HepG2 (cell line): Measurements from ENCODE around the gene TNXB. TPM values are rescaled to one million over a fixed set of nuclear protein-coding genes. Genes with fewer than 3 reads are reported as not detected.
A peak's percentile ranks its signal among the peaks of the same experiment; 100 is the strongest.

Experiments used
- ATF3 ChIP-seq: sonication (generic); formaldehyde crosslinking; IDR thresholded peaks from 2 replicates; pipeline ENCODE4 v1.4.0; 2020; ENCODE audit warnings: missing genetic modification reagents
- DMTF1 ChIP-seq: sonication (generic); formaldehyde crosslinking; IDR thresholded peaks from 2 replicates; pipeline ENCODE4 v1.4.0; 2020; ENCODE audit warnings: mild to moderate bottlenecking, missing genetic modification reagents
- EEA1 ChIP-seq: sonication (generic); formaldehyde crosslinking; IDR thresholded peaks from 2 replicates; pipeline ENCODE4 v1.5.1; 2020; ENCODE audit warnings: mild to moderate bottlenecking, missing genetic modification reagents, borderline replicate concordance
- ELF1 ChIP-seq: sonication (generic); formaldehyde crosslinking; IDR thresholded peaks from 2 replicates; pipeline ENCODE4 v1.4.0; 2020; ENCODE audit warnings: missing genetic modification reagents
- KLF6 ChIP-seq: IDR thresholded peaks from 2 replicates; pipeline ENCODE4 v1.8.0; 2016; ENCODE audit warnings: missing biosample characterization, missing genetic modification reagents
- MYC ChIP-seq: sonication (generic); formaldehyde crosslinking; IDR thresholded peaks from 2 replicates; pipeline ENCODE4 v1.9.0; 2021; ENCODE audit warnings: missing genetic modification reagents, borderline replicate concordance
- RELA ChIP-seq: sonication (generic); formaldehyde crosslinking; IDR thresholded peaks from 2 replicates; pipeline ENCODE4 v1.4.0; 2020; ENCODE audit warnings: missing genetic modification reagents
- RNF2 ChIP-seq: fragments of 450-650 bp; conservative IDR thresholded peaks from 2 replicates; pipeline ENCODE4 v1.6.1; 2016; ENCODE audit warnings: low read depth
- TEAD3 ChIP-seq: optimal IDR thresholded peaks from 2 replicates; pipeline ENCODE3; 2016; ENCODE audit warnings: borderline replicate concordance
- ZBTB8A ChIP-seq: sonication (generic); formaldehyde crosslinking; IDR thresholded peaks from 2 replicates; pipeline ENCODE4 v1.4.0; 2020; ENCODE audit warnings: mild to moderate bottlenecking, low read depth, missing genetic modification reagents, borderline replicate concordance
- ZNF547 ChIP-seq: sonication (generic); formaldehyde crosslinking; IDR thresholded peaks from 2 replicates; pipeline ENCODE4 v1.5.1; 2020; ENCODE audit warnings: mild to moderate bottlenecking, missing genetic modification reagents
- ZNF552 ChIP-seq: sonication (generic); formaldehyde crosslinking; IDR thresholded peaks from 2 replicates; pipeline ENCODE4 v1.9.0; 2022; ENCODE audit warnings: missing genetic modification reagents, mild to moderate bottlenecking, borderline replicate concordance
- polyA plus RNA-seq, 8 experiments: library from polyadenylated mRNA; depleted of rRNA in 3 of 8; stranded (reverse) in 7 of 8; unstranded in 1 of 8; fragments of >200 nt; fragmentation: Illumina TruSeq in 4 of 8; extraction: Trizol in 4 of 8; gene quantifications; 2 replicates each; pipeline versions ENCODE4 v1.2.1 to v1.2.3, GENCODE V29; 2011 to 2016; ENCODE audit warnings: low read depth in 4 of 8, missing spikeins in 1 of 8, mixed read lengths in 1 of 8; ENCODE audit not compliant: insufficient read depth in 1 of 8
- total RNA-seq, 5 experiments: library from RNA; depleted of rRNA; stranded (reverse); fragments of >200 nt; fragmentation: Illumina TruSeq; extraction: Trizol; gene quantifications; 2 replicates each; pipeline ENCODE4 v1.2.3, GENCODE V29; 2016; ENCODE audit warnings: low read depth in 1 of 5
- TF ChIP-seq, protein P1 (sequence below): sonication (generic); formaldehyde crosslinking; IDR thresholded peaks from 2 replicates; pipeline ENCODE4 v1.5.1; 2020; ENCODE audit warnings: missing genetic modification reagents, mild to moderate bottlenecking, borderline replicate concordance
- TF ChIP-seq, protein P2 (sequence below): sonication (generic); formaldehyde crosslinking; conservative IDR thresholded peaks from 2 replicates; pipeline ENCODE4 v1.4.0; 2020; ENCODE audit warnings: missing genetic modification reagents
- TF ChIP-seq, protein P3 (sequence below): fragments of 450-650 bp; IDR thresholded peaks from 2 replicates; pipeline ENCODE4 v1.6.1; 2017; ENCODE audit warnings: mild to moderate bottlenecking

Gene TNXB
- total and polyA plus RNA-seq, 2 of the 13 experiments (the other 11 are each of a cell fraction or from before 2014, with no cell fraction given) = 1.6 to 2.7 TPM

DNA sequence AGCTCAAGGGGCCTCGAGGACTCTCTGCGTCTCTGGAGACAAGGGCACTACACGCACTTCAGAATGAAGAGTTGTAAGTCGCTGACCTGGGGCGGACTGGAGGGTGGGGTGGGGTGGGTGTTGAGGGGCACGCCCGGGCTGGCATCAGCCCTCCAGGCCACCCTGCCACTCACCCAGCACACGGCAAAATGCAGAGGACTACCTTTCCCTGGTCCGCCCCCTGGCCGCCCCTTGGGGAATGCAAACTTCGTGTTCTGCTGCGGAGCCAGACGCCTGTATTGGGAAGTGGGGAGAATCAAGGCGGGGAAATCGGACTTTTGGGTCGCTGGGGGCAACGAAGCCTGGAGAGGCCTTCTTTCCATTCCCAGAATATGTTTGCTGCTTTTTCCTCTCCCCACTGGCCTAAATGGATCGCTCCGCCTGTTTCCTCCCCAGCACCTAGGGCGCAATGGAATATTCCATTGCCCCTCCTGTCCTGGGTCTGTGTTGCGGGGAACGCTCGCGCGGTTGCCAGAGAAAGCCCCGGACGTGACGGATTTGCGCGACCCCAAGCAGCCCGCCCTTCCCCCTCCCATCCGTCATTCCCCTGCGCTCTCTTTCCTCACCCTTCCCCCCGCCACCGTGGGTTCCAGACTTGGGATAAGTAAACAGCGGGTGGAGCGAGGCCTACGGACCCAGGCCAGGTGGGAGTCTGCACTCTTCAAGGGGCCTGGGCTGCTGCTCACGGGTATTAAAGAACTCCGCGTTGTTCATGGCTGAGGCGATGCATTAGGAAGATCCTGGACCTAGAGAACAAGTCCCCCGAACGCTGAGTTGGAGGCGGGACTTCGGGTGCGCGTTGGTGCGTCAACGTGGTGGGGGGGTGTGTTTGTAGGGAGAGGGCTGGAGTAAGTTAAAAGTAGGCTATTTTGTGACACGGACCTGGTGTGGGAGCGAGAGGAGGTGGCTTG, 44.7 kb upstream of the TNXB start, which contains the start of gene PPT2 (continued):
- TF ChIP-seq, protein P1, sequence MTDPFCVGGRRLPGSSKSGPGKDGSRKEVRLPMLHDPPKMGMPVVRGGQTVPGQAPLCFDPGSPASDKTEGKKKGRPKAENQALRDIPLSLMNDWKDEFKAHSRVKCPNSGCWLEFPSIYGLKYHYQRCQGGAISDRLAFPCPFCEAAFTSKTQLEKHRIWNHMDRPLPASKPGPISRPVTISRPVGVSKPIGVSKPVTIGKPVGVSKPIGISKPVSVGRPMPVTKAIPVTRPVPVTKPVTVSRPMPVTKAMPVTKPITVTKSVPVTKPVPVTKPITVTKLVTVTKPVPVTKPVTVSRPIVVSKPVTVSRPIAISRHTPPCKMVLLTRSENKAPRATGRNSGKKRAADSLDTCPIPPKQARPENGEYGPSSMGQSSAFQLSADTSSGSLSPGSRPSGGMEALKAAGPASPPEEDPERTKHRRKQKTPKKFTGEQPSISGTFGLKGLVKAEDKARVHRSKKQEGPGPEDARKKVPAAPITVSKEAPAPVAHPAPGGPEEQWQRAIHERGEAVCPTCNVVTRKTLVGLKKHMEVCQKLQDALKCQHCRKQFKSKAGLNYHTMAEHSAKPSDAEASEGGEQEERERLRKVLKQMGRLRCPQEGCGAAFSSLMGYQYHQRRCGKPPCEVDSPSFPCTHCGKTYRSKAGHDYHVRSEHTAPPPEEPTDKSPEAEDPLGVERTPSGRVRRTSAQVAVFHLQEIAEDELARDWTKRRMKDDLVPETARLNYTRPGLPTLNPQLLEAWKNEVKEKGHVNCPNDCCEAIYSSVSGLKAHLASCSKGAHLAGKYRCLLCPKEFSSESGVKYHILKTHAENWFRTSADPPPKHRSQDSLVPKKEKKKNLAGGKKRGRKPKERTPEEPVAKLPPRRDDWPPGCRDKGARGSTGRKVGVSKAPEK (CRISPR knock-in tag) = no peak
- TF ChIP-seq DMTF1 (CRISPR knock-in tag) = no peak; the same call in 1 of the 2 replicates
- no peak for TF ChIP-seq TEAD3 (CRISPR knock-in tag)
- TF ChIP-seq RNF2 = no peak
- TF ChIP-seq MYC (CRISPR knock-in tag) = peak; percentile 54; the same call in 1 of the 2 replicates
- TF ChIP-seq, protein P2, sequence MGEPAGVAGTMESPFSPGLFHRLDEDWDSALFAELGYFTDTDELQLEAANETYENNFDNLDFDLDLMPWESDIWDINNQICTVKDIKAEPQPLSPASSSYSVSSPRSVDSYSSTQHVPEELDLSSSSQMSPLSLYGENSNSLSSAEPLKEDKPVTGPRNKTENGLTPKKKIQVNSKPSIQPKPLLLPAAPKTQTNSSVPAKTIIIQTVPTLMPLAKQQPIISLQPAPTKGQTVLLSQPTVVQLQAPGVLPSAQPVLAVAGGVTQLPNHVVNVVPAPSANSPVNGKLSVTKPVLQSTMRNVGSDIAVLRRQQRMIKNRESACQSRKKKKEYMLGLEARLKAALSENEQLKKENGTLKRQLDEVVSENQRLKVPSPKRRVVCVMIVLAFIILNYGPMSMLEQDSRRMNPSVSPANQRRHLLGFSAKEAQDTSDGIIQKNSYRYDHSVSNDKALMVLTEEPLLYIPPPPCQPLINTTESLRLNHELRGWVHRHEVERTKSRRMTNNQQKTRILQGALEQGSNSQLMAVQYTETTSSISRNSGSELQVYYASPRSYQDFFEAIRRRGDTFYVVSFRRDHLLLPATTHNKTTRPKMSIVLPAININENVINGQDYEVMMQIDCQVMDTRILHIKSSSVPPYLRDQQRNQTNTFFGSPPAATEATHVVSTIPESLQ (CRISPR knock-in tag) = no peak
- peak; percentile 72 for TF ChIP-seq ELF1 (CRISPR knock-in tag)
- TF ChIP-seq ATF3 (CRISPR knock-in tag) = peak; percentile 18; the same call in 1 of the 2 replicates
- TF ChIP-seq, protein P3, sequence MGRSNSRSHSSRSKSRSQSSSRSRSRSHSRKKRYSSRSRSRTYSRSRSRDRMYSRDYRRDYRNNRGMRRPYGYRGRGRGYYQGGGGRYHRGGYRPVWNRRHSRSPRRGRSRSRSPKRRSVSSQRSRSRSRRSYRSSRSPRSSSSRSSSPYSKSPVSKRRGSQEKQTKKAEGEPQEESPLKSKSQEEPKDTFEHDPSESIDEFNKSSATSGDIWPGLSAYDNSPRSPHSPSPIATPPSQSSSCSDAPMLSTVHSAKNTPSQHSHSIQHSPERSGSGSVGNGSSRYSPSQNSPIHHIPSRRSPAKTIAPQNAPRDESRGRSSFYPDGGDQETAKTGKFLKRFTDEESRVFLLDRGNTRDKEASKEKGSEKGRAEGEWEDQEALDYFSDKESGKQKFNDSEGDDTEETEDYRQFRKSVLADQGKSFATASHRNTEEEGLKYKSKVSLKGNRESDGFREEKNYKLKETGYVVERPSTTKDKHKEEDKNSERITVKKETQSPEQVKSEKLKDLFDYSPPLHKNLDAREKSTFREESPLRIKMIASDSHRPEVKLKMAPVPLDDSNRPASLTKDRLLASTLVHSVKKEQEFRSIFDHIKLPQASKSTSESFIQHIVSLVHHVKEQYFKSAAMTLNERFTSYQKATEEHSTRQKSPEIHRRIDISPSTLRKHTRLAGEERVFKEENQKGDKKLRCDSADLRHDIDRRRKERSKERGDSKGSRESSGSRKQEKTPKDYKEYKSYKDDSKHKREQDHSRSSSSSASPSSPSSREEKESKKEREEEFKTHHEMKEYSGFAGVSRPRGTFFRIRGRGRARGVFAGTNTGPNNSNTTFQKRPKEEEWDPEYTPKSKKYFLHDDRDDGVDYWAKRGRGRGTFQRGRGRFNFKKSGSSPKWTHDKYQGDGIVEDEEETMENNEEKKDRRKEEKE = no peak
- TF ChIP-seq ZNF552 (CRISPR knock-in tag) = no peak; the same call in 1 of the 2 replicates
- peak; percentile 88; the same call in 1 of the 2 replicates for TF ChIP-seq KLF6 (CRISPR knock-in tag)
- TF ChIP-seq EEA1 = no peak; the same call in 1 of the 2 replicates
- TF ChIP-seq ZBTB8A (CRISPR knock-in tag) = peak; percentile 93; the same call in 1 of the 2 replicates
- no peak for TF ChIP-seq RELA (CRISPR knock-in tag)
- peak; percentile 76 for TF ChIP-seq ZNF547 (CRISPR knock-in tag)
